Activated CD8-positive, alpha-beta memory T cell treated with anti-CD3 and anti-CD28 coated beads for 48 hours (primary cell): ENCODE results near the gene NDUFA11.

Source experiments
- DNase-seq, 3 experiments: peaks; one replicate each; pipeline ENCODE4 v3.0.0-alpha.2; 2020; ENCODE audit warnings: low read depth in 2 of 3, low spot score in 2 of 3

Gene NDUFA11

GRCh38 chr19:5932609-5933262 is 29.1 kb upstream of the NDUFA11 start:
- no peak for DNase-seq

DNA sequence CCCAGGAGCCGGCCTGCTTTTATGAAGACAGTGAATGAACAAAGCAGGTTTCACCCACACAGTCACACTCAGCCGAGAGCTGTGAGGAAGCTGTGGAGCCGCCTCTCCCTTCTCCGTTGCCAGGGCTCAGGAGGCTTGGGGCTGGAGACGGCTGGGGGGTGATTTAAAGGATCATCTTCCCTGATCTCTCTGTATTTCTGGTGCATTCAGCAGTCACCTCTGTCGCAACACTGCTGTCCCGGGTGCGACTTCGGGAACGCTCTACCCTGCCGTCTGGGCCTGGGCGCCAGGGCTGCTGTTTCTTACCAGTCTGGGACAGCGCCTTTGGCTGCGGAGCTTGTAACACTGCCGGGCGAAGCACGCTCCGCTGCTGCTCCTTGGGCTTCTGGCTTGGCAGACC is 28.6 kb upstream of the NDUFA11 start:
- DNase-seq, result no peak

- DNase-seq, result no peak
These were observed 27.7 kb upstream of the NDUFA11 start for GRCh38 chr19:5931251-5931650.

GRCh38 chr19:5929625-5930024 is 26.0 kb upstream of the NDUFA11 start:
- no peak for DNase-seq

GRCh38 chr19:5929179-5929578 is 25.6 kb upstream of the NDUFA11 start:
- DNase-seq, result no peak

DNA sequence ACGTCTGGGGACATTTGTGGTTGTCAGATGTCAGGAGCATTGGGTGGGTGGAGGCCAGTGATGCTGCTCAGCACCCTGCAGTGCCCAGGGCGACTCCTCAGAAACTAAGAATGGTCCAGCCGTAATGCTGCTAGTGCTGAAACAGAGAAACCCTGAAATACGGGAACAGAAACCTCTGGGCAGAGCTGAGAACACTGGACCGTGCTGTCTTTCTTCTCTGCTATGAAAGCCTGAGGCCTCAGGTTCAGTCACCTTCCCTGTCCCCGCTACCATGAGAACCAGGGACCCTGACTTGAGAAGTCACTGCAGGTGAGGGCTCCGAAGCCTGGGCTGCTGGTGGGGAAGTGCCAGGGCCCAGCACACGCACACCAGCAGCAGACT is 23.8 kb upstream of the NDUFA11 start:
- DNase-seq, result no peak

DNA sequence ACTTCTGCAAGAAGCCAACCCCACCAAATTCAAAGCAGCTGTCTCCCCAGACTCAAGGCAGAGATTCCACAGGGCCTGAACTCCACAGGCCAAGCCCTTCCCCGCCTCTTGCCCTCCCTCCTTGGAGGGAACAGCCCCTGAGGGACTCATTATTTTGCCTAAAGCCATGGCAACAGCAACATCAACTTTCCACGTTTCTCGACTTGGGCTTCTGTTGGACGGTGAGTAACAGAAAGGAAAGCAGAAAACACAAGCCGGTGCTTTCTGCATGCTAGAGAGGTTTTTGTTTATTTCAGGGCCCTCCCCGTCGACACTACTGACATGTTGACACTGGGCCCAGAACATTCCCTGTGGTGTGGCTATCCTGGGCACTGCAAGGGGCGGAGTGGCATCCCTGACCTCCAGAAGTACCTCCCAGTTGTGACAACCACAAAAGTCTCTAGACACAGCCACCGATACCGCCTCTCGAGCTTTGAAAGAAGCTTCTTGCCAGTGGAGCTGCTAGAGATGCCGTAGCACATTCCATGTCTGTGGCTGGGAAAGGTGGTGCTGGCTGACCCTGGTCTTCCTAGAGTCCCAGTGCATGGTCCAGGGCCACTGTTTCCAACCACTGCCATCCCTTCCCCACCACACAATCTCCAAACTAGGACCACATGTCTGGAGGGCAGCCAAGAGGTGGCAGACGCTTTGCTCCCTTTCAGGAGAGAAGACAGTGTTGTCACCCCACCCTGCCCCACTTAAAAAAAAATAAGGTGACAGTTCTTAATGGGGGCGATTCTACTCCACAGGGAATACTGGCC is 23.3 kb upstream of the NDUFA11 start:
- DNase-seq, result no peak

- no peak for DNase-seq
These were observed 22.3 kb upstream of the NDUFA11 start for GRCh38 chr19:5925830-5926427.

DNA sequence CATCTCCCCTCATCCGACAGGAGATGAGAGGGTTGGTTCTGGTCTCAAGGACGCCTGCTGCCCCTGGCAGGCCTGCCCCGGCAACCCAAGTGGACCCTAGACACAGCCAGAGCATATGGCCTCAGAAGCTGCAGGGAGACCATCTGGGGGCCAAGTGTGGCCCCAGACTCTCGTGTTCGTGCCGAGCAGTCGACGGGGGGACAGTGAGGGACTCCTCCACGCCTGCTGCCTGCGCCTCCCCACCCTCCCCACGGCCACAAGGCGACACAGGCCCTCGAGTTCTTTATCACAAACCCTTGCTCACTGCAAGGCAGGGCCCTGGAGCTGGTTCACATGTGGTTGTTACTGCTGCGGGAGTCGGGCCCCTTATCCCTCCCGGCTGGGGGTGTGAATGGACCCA is 19.8 kb upstream of the NDUFA11 start:
- no peak for DNase-seq

DNA sequence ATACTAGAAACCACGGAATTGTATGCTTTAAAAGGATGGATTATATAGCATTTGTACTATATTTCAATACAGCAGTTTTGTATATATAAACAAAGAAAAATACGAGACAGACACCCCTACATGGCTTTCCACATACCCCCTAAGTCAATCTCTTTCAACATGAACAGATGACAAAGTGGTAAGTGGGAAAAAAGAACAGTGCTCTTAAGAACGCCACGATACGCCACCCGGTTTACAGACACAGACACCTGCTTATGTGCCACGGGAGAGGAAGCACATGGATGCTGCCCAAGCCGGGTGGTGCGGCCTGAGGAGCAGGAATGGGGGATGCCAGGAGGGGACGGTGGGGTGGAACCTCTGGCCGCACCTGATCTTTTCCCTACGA is 18.6 kb upstream of the NDUFA11 start:
- no peak for DNase-seq

GRCh38 chr19:5921516-5922160 is 18.0 kb upstream of the NDUFA11 start:
- DNase-seq, result no peak

DNA sequence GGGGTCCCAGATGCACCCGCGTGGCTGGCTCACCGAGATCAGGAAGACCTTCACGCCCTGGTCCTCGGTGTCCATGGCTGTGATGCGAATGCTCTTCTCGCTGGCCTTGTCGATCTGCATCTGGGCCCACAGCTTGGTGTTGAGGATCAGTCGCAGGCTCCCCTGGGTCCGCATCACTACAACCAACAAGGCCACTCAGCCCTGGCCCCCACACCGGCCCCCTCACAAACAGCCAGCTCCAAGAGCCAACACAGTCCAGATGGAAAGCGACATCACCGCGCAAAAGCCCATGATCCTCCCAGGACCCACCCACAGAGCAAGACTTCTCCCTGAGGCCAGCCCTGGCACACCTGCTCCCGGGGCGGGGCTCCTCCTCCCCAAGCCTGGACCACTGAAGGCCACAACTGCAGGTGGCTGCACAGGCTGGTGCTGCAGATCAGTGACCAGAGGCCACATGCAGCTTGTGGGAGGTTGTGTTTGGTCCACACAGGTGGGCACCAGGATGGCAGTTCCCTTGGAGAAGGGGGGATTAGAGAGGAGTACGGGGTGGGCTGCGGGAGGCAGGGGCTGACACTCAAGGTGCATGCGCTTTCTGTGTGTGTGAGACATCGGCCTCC is 15.0 kb upstream of the NDUFA11 start:
- DNase-seq, result no peak

DNA sequence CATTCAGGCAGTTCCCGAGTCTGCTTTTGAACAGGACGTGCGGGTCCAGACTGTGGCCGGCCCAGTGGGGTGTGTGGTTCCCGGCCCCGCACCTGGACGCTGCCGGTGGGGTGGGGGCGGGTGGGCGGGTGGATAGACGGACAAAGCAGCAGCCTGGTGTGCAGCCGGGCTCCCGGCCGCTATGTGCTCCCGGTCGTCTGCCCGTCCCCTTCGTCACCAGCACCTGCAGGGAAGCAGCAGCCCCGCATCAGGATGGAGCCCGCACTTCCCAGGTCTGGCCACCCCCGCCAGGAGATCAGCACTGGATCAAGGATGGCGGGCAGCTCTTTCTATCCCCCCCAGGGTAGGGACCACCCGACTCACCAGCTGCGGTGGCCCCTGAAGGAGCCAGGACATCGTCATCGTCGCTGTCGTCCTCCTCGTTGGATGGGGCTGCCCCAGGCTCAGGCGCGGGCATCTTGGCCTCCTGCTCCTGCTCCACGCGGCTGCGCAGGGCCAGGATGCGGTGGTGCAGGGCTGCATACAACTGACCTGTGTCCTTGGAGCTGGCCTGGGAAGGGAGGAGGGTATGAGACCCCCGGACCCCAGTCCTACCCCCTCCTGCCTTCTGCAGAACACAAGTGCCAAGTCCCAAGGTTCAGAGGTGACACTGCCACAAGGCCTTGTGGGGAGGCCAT is 14.0 kb upstream of the NDUFA11 start:
- DNase-seq, result no peak

DNA sequence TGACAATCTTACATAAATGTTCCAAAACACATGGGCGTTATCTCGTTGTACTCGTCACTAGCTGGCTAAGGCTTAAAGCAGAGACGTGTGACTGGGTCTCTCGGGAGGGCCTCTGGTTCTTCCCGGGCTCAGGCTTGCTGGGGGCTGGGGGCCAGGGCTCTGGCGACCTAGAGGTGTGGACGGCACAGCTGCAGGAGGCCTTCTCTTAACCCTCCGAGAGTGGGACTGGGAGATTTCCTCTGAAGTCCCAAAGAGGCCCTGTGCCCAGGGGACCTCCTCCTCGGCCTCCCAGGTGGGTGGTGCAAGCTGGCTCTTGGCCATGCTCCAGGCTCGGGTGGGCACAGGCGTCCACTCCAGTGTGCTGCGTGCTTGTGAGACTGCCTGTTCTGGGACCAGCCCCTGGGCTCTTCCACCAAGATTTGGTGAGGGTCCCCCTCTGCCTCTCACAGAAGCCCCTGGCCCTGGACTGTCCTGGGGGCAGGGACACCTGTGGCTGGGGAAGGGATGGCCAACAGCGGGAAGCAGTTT is 12.7 kb upstream of the NDUFA11 start:
- no peak for DNase-seq

- no peak for DNase-seq
These were observed 12.2 kb upstream of the NDUFA11 start for GRCh38 chr19:5915782-5916165.

DNA sequence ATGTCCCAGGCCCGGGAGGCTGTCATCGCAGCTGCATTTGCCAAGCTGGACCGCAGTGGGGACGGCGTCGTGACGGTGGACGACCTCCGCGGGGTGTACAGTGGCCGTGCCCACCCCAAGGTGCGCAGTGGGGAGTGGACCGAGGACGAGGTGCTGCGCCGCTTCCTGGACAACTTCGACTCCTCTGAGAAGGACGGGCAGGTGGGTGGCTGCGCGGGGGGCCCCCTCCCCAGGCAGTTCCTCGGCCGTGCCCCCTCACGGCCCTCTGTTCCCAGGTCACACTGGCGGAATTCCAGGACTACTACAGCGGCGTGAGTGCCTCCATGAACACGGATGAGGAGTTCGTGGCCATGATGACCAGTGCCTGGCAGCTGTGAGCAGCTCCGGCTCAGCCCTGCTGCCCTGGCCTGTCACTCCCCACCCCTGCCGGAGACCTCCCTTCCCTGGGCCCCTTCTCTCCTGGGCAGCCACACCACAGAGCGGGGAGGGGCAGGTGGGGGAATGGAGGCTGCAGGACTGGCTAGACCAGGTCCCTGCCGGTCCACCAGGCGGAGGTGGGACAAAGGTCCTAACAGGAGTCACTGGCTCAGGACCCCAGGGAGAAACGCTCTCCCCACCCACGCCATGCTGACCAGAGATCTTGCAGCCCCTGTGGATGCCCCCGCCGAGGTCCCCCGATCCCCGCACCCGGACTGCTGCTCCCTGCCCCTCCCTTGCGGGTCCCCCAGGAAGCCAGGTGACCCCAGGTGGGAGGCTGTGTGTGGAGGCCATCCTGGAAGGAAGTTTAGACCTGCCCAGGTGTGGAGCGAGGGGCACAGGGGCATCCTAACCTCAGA is 11.6 kb upstream of the NDUFA11 start:
- DNase-seq, result no peak

GRCh38 chr19:5914358-5914774 is 10.8 kb upstream of the NDUFA11 start:
- DNase-seq, result no peak

DNA sequence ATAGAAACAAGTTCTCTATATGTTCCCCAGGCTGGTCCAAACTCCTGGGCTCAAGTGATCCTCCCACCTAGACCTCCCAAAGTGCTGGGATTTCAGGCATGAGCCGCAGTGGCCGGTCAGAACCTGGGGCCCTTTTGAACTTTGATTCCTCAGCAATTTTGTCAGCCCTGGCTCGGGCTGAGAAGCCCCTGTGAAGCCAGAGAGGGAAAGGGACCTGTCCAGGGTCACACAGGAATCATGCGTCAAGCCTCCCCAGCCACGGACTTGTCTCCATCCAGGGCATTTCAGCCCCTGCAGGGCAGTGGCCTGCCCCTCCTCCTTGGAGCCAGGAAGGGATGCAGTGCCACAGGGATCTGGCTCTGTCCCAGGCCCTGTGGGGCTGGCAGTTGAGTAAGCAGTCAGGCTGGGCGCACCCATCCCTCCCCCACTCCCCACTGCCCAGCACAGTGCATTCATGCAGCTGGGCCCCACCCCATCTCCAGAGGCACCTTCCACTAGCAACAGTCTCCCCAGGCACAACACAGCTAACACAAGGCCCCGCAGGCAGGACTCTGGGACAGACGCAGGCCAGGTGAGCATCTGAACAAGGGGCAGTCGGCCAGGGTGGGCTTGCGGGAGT is 10.3 kb upstream of the NDUFA11 start, which contains the start of gene CAPS:
CAPS (plus strand) TSS at position 516 of the 619 bp plus-strand sequence. CDS start 153 bp downstream, outside the sequence.
- DNase-seq, result no peak

GRCh38 chr19:5911366-5911765 is 7.8 kb upstream of the NDUFA11 start:
- DNase-seq, result no peak

DNA sequence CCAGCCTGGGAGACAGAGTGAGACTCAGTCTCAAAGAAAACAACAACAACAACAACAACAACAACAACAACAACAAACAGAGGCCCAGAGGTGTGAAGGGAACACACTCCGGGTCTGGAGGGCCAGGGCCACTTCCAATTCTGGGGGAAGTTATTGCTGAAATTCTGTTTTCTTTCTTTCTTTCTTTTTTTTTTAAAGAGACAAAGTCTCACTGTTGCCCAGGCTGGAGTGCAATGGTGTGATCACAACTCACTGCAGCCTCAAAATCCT is 7.0 kb upstream of the NDUFA11 start:
- no peak for DNase-seq
